HG03097 (cell line): ENCODE results near the gene EFL1.

Experiments used
- ATAC-seq: cut with Tn5 transposase; IDR thresholded peaks from one replicate; pipeline ENCODE4 v1.9.1; 2021; ENCODE audit not compliant: unreplicated experiment, low FRiP score

The EFL1 gene

DNA sequence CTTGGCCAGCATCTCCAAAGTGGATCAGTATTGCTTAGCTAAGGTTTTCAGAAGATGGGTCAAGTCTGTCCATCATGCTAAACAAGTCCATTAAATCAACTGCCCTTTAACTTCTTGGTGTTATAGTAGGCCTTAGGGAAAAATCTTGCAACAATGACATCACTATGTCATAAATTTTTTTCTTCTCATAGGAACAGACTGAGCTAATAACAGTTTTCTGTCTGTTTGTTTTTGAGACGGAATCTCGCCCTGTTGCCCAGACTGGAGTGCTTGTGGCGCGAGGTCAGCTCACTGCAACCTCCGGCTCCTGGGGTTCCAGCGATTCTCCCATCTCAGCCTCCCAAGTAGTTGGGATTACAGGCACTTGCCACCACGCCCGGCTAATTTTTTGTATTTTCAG is 94.2 kb downstream of the EFL1 start:
- ATAC-seq, result no peak

DNA sequence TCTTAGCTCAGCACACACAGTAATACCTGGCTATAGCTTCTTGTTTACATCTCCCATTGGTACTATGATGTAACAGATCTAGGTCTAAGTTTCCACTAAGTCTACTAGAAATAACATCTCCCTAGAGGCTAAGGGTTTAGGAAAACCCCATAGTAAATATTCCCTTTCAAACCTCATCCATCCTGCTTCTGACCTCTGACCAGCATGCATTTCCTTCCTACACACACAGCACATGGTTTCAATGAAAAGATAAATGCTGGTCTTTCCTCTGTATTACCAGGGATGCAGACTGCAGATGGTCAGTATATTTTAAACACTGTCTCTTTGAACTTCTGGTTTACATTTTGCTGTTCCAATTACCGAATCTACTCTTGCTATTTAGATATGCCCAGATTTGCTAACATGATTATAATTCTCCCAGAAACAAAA is 96.6 kb downstream of the EFL1 start:
- ATAC-seq, result no peak

DNA sequence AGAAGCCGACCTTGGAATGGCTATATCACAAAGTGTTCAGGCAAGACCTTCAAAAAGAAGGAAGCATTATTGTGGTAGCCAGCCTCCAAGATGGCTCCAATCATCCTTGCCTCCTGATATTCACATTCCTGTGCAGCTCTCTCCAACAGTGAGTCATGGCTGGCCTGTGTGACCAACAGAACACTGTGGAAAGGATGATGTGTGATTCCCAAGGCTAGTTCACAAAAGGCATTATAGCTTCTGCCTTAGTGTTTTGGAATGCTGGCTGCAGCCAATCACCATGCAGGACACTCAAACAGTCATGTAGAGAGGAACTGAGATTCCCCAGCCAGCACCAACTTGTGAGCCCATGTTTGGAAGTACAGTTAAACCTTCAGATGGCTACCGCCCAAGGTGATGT is 102.6 kb downstream of the EFL1 start:
- no peak for ATAC-seq

- no peak for ATAC-seq
Measured at GRCh38 chr15:82158811-82159210, 103.7 kb downstream of the EFL1 start.

DNA sequence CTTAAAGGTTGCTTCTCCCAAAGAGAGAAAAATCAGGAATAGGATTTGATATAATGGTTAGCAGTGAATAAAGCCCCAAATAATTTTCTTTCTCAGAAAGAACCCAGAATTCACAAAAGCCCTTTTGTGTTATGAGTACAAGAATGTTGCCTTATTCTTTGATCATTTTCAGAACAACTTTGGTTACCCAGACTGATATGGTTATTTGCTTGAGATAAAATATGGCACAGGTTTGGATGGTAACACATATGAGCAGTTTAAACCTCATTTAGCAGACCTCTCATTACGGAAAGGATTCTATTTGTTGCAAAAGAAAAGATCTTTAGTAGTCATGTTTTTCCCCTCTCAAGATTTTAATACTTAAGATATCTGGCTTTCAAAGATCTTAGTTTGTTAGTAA is 111.9 kb downstream of the EFL1 start:
- no peak for ATAC-seq

GRCh38 chr15:82146990-82147461 is 115.5 kb downstream of the EFL1 start:
- no peak for ATAC-seq

GRCh38 chr15:82146576-82146975 is 116.0 kb downstream of the EFL1 start:
- ATAC-seq, result no peak

DNA sequence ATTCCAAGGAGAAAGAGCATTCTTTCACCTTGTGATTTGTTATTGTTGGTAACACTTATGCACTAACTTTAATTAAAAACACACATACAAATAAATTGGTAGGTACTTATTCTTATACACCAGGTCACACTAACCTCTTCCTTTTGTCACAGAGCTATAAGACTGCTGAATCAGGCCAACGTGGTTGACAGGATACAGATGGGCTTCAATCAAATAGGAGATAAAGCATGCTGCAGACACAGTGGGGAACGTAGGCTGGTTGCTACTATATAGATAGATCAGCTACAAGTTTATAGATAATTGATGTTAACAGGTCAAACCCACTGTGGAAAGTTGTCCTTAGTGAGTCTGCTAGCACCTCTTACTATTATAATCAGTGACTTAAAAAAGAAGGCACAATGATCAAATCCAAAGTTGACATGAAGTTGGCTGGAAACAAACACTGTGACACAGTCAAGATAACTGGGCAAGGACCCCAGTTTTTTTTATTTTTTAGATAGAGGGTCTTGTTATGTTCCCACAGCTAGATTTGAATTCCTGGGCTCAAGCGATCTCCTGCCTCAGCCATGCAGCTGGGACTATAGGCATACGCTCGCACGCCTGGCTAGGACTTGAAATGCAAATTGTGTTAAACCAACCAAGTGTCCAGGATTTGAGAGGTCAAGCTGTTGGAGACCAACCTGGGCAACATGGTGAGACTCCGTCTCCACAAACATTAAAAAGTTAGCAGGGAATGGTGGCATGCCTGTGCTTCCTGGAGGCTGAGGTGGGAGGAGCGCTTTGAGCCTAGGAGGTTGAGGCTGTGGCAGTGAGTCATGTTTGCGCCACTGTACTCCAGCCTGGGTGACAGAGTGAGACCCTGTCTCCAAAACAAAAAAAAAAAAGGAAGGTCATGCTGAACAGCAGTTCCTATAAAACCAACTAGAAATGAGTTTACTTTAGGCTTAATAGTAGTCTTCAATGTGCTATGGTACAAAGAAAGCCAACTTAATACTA is 118.8 kb downstream of the EFL1 start:
- no peak for ATAC-seq

- no peak for ATAC-seq
Measured at GRCh38 chr15:82140886-82141285, 121.6 kb downstream of the EFL1 start.

DNA sequence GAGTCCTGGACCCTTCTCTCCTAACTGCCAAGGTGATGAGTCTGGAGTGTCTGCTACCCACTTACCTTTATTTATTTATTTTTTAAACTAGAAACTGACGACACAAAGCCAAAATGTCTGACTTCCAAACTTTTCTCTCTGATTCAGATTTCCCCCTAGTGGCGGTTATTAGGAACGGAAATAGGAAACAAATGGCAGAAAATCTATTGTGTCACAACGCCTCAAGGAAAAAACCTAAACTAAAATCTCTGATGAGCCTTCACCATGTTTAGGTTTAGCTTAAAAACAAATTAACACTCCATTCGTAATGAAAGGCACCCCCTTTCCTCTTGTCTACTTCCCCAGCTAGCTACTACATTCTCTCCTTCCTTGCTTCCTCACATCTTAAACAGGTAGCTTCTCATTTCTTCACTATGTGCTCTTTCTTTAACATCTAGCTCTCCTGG is 122.7 kb downstream of the EFL1 start:
- ATAC-seq, result no peak

DNA sequence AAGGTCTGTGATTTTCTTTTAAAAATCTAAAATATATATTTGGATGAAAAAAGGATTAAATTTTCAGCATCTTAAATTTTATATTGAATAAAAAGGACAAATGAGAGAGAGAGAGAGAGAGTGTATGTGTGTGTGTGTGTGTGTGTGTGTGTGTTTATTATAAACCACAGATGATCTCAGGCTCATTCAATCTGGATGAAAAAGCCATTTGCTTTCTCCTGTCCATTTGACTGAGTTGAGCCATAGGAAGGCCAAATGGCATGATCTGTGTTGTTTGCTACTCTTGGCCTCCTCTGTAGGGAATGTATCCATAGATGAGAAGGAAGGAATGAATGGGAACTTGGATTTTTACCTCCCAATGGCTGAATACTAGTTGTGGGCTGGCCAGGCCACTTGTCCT is 124.2 kb downstream of the EFL1 start:
- ATAC-seq, result no peak

DNA sequence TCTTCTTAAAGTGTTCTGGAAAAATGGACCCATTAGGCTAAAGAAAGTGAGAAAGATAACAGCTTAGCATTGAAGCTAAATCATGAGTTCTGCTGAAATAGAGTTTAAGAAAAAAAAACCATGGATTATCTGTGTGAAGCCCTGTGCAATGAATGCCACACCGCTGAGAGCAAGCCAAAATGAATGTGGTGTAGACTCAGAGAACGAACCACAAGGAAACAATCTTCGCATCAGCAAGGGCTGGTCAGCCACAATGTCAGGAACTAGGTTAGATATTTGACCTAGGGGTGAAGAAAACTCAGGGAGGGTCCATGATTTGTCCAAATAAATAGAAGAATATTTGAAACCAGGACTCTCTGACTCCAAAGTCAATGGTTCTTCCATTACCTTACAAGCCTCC is 125.3 kb downstream of the EFL1 start:
- no peak for ATAC-seq

GRCh38 chr15:82136120-82136519 is 126.4 kb downstream of the EFL1 start:
- ATAC-seq, result no peak

- no peak for ATAC-seq
Measured at GRCh38 chr15:82135638-82136037, 126.9 kb downstream of the EFL1 start.

DNA sequence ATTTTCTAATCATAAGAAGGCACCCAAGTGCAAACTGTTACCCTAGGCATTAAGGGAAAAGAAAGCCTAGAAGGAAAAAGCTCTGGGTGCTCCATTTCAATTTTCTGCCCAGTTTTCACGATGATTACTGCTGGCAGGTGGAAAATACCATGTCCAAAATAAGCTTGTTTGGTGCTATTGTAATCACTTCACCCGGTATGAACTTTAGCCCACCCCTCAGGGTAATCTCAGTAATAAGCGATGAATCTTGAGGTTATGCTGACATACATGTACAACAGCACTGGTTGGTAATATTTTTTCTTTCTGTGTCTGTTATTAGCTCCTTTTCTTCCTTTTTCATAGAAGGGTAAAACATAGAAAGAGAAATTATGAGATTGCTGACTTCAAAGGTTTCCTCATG is 128.1 kb downstream of the EFL1 start:
- no peak for ATAC-seq

DNA sequence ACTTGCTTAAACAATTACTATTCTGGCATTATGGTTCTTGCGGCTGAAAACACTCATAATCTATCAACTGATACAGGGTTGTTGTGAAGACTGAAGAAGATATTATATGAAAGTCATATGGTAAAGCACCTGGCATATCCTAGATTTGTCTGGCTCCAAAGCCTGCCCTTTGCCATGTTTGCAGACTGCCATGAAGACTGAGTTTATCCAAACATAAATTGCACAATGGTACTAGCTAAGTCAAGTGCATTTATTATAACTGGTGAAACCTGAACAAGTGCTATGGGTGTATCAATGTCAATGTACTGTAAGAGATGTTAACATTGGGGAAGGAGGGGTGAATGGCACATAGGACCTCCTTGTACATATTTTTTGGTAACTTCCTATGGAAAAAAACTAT is 129.3 kb downstream of the EFL1 start:
- no peak for ATAC-seq

DNA sequence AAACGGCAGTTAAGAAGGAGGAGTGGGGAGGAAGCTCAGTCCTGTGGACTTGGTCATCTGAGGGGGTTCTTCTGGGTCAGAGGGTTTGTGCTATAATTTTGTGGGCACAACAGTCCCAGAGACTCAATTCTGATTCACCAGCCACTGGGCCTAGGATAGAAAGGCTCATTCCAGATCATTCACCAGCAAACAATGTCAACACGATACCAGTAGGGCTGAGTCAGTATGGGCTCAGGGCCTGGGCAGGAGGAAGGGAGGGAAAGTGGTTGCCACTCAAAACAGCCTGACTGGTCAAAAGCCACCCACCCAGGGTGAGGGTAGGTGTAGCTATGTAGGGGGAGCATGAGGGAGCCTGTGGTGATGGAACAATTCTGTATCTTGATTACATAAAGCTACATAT is 129.8 kb downstream of the EFL1 start:
- no peak for ATAC-seq

- no peak for ATAC-seq
Measured at GRCh38 chr15:82132096-82132495, 130.4 kb downstream of the EFL1 start.

- no peak for ATAC-seq
Measured at GRCh38 chr15:82130248-82130647, 132.3 kb downstream of the EFL1 start.

- ATAC-seq, result no peak
Measured at GRCh38 chr15:82129761-82130160, 132.8 kb downstream of the EFL1 start.

GRCh38 chr15:82129149-82129692 is 133.3 kb downstream of the EFL1 start:
- no peak for ATAC-seq
